Activated CD4-positive, alpha-beta T cell treated with anti-CD3 and anti-CD28 coated beads for 48 hours (primary cell): ENCODE data around the gene DDX3X.
"Not testable (repeated sequence)": the region's sequence is repeated elsewhere in the genome, so short reads cannot be mapped to it uniquely, and the experiment has no call there.

Experiments used
- DNase-seq: peaks from one replicate; pipeline ENCODE4 v3.0.0-alpha.2; 2020

DDX3X gene

DNA sequence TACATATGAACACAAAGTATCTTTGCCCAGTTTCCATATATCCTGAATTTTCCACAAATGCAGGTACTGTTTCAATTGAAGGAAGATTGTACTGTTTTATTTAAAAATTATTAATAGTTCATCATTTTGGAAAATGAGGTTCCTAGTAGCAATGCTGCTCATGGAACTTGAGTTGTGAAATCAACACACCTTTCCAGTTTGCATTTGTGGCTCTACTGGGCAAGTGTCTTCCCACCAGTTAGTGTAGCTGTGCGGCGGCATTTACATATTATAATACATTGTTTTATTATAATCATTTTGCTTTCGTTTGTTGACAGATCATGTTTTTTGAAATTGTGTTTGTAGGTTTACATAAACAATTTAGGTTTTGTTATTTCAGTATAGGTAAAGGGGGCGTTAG lies 2.0 kb upstream of the DDX3X start:
- DNase-seq: no peak

DNA sequence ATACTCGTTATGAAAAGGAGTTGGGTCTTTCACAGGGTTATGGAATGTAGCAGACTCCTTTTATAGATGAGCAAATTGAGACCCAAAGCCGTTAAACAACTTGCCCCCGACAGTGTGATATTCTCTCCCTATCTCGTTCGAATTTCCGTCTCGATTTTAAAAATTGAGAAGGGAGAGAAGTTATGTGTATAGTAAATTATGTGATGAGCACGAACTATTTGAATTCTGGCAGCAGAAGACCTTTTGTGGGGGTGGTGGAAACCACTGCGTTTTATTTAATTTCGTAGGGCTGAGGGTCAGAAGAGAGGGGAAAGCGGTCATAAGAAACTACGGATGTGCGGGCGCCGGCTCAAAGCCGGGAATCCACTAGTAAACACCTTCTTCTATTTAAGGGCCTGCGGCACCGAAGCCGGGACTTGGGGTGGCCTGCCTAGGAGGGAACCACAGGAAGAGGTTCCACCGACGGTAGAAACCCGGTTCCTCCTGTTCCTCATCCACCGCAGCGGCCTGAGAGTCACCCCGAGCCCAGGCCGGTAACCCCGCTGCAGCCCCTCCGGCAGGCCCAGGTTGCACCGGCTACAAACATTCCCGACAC lies 1.5 kb upstream of the DDX3X start:
- DNase-seq: peak; percentile 35

DNA sequence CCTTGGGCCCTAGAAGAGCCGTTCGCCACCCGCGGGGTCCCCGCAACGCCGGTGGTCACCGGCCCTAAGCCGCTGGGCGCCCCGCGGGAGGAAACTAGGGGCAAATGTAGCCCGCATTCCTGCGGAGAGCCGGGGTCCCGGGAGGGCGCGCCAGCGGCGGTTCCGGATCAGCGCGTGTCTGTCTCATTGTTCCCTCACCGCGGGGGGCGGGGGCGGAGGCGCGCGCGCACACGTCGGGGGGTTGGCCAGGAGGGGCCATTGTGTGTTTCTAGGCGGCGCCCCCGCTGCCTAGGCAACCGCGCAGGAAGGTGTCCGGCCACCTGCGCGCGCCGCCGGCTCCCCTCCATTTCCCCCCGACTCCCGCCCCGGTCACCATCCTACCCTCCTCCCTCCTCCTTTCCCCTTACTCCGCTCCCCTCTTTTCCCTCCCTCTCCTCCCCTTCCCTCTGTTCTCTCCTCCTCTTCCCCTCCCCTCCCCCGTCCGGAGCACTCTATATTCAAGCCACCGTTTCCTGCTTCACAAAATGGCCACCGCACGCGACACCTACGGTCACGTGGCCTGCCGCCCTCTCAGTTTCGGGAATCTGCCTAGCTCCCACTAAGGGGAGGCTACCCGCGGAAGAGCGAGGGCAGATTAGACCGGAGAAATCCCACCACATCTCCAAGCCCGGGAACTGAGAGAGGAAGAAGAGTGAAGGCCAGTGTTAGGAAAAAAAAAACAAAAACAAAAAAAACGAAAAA lies 789 bp upstream of the DDX3X start:
- DNase-seq: peak; percentile 89

DNA sequence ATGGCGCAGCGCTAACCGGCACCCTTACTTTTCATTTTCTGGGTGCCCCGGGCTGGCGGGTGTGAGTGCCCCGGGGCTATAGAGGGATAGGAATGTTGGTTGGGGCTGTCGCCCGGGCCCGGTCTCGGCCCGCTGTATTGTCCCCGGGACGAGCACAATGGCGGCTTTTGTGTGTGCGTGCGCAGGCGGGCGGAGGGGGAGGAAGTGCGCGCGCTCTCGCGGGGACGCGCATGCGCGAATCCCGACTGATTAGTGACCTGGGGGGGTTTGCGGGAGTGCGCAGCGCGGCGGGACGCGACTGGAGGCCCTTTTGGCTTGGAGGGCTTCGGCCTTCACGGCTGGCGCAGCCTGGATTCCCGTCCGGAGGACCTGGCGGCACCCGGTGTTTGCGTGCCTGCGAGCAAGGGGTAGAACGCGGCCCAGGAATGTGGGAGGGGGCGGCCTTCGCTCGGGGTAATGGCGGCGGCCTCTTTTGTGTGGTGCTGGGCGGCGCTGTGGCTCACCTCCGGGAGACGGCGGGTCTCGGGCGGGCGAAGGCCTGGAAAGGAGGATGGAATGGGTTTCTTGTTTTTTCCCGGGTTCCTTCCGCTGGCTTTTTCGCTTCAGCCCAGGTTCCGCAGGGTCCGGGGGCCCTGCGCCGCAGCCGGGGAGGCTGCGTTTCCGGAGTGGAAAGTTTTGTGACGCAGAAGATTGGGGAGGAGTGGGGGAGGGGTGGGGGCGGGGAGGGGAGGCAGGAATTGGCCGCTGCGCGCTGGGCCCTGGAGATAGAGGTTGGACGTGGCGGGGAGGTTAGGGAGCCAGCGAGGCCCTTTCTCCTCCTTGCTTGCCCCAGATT lies 618 bp downstream of the DDX3X start:
- peak; percentile 81 for DNase-seq

DNA sequence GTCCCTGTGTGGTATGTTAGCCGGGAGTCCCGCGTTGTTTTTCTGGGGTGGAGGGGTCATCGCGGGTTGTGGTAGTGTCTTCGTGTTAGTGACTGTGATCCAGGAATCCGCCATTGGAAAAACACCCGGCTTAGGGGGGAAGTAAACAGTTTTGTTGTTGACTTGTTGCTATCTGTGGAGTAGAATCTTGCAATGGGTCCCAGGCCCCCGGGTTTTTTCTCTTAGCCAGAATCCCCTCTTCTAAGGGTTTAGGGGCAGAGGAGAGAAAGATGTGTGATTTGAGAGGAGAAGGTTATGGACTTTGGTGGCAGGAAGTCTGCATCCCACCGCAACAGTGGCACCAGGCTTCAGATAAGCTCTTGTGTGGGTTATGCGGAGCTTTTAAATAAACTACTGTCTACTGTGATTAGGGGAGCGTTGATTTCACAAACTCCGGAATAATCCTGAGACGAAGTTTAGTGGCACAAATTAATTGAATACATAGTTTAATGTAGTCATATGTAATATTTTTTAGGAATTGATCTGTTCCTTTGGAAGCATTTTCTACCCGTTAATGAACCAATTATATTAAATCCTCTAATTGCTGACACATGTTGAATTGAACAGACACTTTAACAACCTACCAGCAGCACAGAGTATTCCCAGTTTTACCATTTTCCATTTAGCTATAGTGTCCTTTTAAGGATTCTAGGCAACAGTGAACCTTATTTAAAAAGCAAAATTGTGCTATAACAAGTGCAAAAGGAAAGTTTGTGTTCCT lies 1.4 kb downstream of the DDX3X start:
- no peak for DNase-seq

DNA sequence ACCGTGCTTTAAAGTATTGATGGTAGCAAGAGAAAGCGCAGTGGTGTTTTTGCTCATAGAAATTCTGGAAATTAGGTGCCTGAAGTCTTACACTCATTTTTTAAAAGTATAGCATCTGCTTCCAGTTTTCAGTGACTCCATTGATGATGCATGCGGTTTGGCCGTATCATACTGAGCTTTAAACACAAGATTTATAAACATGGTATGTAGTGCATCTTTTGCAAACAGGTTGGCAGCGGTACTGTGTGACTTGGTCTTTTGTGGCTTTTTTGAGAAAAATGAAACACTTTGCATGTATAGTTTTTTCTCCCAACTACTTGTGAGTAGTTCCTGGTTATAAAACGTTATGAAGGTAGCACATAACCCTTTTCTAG lies 2.0 kb downstream of the DDX3X start:
- DNase-seq: peak; percentile 24

DNA sequence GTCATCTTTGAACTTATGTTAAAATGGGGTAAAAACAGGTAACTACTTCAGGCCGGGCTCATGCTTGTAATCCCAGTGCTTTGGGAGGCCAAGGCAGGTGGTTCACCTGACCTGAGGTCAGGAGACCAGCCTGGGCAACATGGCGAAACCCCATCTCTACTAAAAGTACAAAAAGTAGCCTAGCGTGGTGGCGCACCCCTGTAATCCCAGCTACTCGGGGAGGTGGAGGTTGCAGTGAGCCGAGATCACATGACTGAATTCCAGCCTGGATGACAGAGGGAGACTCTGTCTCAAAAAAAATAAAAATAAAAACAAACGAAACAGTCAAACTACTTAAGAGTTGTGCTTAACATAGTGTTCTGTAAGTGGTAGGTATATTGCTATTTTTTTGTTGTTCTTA lies 2.5 kb downstream of the DDX3X start:
- DNase-seq: peak; percentile 6

DNA sequence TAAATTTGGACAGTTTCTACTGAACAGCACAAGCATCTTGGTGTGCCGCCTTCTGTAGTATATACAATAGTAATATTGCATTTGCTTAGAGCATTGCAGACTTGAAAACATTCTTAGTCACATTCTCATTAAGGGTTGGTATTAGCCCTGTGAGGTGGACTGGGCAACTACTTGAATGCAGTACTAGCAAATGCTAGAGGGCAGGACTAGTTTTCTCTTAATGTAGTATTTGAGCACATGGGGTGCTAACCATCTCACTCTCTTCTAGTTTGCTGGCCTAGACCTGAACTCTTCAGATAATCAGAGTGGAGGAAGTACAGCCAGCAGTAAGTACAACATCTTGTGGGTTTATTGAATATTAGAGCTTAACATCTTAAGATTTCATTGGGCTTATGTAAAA lies 3.2 kb downstream of the DDX3X start:
- DNase-seq: no peak

DNA sequence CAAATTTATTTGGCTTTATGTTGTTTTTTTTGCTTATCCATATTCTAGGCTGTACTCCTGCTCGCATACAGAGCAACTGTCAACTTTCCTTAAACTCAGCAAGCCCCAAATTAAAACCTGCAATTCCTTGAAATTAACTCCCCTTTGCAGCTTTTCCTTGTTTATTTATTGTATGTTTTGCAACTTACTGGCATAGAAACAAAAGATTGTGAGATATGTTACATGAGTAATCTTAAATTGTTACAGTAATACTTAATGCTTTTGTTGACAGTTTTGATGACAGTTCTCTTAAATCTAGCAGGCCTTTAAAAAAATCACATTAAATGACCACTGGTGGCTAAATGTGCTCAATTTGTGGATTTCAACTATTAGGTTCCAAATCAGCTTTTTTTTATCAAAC lies 4.5 kb downstream of the DDX3X start:
- no peak for DNase-seq

DNA sequence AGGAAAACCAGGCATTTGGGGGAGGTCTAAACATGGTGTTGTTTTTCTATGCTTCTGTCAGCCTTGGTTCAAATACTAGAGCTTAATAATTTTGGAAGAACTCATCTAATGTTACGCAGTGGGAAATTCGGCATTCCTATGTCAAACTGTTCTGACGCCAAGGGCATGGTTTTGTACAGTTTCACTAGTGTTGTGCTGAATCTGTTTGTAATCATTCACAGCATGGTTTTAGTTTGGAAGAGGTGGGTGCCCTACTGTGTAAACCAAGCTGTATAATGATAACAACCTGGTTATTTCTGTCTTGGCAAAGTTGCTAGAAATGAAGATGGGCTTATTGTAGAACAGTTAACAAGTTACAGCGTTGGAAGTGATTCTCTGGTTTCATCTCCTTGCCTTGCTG lies 5.2 kb downstream of the DDX3X start:
- DNase-seq: no peak

DNA sequence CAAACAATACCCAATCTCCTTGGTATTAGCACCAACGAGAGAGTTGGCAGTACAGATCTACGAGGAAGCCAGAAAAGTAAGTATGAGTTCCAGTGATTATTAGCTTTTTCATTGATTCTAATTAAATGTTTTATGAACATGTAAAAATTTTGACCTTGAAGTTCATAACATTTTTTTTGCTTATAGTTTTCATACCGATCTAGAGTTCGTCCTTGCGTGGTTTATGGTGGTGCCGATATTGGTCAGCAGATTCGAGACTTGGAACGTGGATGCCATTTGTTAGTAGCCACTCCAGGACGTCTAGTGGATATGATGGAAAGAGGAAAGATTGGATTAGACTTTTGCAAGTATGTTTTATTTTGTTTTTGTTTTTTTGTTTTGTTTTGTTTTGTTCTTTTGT lies 10.1 kb downstream of the DDX3X start:
- DNase-seq: no peak

DNA sequence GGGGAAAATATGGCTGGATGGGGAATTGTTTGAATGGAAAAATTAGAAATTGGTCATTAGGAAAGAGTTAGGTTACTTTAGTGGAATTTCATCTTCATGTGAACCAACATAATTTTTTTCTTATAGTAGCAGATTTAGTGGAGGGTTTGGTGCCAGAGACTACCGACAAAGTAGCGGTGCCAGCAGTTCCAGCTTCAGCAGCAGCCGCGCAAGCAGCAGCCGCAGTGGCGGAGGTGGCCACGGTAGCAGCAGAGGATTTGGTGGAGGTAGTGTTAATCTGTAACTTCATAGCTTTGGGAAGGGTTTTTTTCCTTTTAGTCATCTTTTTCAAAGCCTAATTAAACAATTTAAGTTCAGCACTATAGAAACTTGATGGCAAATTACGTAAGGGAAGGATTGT lies 13.2 kb downstream of the DDX3X start:
- no peak for DNase-seq

DNA sequence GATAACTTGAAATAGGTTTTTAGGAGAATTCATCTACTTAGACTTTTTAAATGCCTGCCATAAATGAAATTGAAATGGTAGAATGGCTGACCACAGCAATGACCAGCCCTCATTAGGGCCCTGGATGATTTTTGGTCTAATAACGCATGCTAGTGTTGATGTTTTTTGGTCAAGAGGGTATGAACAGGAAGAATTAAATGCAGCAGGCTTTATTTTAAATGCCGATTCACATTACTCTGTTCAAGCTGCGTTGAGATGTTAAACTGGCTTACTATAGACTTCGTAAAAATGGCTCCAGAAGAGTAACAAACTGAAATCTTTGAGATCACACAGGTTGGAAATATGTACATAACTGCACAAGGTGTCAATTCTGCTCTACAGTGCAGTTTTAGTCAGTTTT lies 14.6 kb downstream of the DDX3X start:
- DNase-seq: no peak

DNA sequence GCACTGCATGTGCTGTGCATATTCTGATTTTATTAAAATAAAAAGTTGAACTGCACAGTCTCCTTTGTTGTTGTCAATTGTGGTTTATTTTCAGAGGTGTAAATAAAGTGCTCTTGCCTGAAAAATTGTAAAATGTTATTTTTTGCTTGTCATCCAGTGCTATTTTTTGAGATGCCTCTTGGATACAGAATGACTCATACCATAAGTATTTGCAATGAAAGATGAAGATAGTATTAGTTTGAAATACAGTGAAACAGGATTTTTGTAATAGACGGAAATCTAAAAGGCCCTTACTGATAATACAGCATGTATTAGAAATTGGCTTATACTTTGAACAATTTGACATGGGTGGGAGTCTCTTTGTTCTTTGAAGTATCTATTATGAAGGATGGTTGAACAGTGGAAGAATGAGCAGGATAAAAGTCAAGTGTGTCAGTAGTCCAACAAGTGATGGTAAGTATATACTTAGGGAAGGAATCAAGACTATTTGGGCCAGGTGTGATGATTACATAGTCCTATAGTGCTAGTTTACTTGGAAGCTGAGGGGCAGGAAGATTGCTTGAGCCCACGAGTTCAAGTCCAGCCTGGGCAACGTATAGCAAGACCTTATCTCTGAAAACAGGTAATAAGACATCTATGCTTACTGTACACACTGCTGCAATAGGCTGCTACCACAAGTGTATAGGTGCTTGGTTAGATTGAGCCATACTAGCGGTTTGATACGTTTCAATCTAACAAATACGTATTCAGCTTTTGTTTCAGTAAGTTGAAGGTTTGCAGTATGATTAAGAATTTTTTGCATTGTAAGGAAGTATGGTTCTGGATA lies 16.4 kb downstream of the DDX3X start:
- DNase-seq: no peak

DNA sequence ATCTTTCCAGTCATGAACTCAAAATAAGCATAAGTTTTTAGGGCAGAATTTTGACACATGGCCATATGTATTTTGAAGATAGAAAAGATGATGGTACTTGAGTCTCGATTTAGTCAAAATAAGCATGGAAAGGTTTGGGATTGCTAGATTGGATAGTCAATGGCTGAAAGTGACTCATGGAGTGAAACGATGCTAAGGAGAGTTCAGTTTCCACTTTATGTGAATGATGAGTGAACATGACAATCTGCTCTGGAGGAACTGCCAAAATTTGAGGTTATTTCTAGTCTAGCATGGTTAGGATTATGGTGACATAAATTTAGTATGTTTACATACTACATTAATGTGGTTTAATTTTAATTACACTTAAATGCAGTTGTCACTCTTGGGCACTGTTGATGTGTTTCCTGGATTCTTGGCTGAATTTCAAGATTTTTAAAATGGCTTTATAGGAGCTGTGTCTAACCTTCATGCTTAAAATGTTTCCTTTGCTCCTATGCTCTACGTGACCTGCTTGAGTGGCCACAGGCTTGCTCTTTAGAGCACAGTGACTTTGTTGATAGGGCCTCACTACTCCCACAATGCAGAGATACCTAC lies 17.1 kb downstream of the DDX3X start:
- no peak for DNase-seq

DNA sequence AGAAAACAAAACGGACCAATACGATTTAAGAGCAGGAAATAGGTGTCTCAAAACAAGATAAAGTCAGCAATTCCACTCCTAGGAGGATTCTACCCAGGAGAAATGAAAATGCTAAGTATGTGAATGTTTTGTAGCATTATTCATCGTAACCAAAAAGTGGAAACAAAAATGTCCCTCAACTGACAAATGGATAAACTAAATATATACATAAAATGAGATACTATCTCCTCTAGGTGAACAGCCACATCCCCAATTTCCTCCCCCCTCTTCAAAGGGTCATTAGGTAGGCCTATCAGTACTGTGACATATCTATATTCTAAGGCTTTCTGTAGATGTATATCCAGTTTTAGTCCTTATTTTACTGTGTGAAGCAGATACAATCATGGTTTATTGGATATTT lies 18.0 kb downstream of the DDX3X start:
- no peak for DNase-seq

DNA sequence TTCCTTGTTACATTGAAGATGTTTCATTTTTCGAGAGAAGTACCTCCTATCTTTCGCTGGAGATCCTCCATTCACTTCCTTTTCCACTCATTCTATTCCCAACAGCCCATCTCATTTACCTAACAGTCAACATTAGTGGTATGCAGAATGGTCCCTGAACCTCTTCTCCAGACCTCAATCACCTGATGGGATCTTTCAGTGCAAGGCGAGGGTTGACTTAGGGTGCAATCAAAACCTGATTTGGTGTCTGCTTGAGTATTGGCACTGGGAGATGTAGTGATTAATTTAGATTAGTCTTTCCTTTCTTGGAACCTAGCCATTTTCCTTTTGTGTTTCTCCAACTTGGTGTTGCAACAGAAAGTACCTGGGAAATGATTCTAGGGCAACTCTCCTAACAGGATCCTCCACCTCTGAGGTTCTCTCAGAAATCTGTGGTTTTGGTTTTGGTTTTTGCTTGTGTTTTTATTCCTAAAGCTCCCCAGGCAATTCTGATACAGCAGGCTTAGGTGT lies 18.4 kb downstream of the DDX3X start:
- DNase-seq: no peak

DNA sequence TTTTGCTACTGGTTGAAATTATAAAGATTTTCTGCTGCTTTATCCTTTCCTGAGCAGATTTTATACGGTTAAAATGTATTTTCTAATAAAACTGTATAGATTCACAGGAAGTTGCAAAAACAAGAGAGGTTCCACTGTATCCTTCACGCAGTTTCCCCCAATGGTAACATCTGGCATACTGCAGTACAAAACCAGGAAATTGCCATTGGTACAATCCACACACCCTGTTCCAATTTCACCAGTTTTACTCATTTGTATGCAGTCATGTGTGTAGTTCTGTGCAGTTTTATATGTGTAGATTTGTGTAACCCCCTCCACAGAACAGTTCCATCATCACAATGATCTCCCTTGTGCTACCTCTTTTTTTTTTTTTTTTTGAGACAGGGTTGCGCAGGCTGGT lies 20.0 kb downstream of the DDX3X start:
- no peak for DNase-seq

DNA sequence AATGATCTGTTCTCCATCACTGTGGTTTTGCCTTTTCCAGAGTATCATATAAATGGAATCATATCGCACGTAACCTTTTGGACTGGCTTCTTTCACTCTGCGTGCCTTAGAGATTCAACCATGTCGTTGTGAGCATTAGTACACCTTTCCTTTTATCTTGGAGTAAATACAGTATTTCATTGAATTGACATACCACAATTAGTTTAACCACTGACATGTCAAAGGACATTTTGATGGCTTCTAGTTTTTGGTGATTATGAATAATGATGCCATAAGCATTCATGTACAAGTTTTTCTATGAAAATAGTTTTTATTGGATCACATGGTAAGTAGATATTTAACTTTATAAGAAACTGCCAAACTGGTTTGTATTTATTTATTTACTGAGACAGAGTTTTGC lies 35.2 kb downstream of the DDX3X start:
- DNase-seq: no peak

DNA sequence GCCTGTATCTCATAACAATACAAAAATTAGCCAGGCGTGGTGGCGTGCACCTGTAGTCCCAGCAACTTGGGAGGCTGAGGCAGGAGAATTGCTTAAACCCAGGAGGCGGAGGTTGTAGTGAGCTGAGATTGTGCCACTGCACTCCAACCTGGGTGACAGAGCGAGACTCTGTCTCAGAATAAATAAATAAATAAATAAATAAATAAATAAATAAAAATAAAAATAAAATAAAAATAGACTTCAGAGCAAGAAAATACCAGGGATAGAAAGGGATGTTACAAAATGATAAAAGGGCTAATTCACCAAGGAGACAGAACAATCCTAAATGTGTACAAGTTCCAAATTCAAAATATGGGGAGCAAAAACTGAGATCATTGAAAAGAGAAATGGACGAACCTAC lies 37.6 kb downstream of the DDX3X start:
- not testable (repeated sequence) for DNase-seq

DNA sequence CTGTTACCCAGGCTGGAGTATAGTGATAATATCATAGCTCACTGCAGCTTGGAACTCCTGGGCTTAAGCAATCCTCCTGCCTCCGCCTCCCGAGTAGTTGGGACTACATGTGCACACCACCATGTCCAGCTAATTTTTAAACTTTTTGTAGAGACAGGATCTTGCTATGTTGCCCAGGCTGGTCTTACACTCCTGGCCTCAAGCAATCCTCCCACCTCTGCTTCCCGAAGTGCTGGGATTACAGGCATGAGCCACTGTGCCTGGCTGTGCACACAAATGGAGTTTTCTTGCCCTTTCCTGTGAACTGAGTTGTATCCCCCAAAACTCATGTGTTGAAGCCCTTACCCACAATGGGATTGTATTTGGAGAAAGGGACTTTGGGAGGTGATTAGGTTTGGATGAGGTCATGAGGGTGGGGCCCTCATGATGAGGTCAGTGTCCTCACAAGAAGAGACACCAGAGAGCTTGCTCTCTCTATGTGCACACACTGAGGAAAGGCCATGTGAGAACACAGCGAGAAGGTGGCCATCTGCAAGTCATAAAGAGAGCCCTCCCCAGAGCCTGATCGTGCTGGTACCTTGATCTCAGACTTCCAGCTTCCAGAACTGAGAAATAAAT lies 40.1 kb downstream of the DDX3X start:
- no peak for DNase-seq
